Gastrocnemius medialis (tissue), 4 donors: Measurements from ENCODE around the gene LIN7A.

ENCODE experiments used
- POLR2A ChIP-seq, 2 donors: fragments of 450-650 bp; IDR thresholded peaks; one replicate each; pipeline ENCODE4 v1.6.1; 2017; ENCODE audit warnings: antibody characterized with exemption in 2 of 2, mild to moderate bottlenecking in 2 of 2, moderate library complexity in 2 of 2
- TF ChIP-seq, protein P1 (sequence below), 5 experiments: fragments of 450-650 bp in 3 of 5; fragments of 200-600 bp in 2 of 5; sonication (generic) in 2 of 5; IDR thresholded peaks in 4 of 5; conservative IDR thresholded peaks in 1 of 5; 1 replicate in 4 of 5; 2 replicates in 1 of 5; pipeline ENCODE4 v1.5.1; 2016 to 2019; ENCODE audit warnings: antibody characterized with exemption in 5 of 5, mild to moderate bottlenecking in 3 of 5, moderate library complexity in 3 of 5

GRCh38 chr12:80769553-80770140 lies 168.1 kb downstream of the LIN7A start:
- TF ChIP-seq POLR2A (IDR thresholded peaks at IDR 0.05): no peak
- TF ChIP-seq, protein P1, sequence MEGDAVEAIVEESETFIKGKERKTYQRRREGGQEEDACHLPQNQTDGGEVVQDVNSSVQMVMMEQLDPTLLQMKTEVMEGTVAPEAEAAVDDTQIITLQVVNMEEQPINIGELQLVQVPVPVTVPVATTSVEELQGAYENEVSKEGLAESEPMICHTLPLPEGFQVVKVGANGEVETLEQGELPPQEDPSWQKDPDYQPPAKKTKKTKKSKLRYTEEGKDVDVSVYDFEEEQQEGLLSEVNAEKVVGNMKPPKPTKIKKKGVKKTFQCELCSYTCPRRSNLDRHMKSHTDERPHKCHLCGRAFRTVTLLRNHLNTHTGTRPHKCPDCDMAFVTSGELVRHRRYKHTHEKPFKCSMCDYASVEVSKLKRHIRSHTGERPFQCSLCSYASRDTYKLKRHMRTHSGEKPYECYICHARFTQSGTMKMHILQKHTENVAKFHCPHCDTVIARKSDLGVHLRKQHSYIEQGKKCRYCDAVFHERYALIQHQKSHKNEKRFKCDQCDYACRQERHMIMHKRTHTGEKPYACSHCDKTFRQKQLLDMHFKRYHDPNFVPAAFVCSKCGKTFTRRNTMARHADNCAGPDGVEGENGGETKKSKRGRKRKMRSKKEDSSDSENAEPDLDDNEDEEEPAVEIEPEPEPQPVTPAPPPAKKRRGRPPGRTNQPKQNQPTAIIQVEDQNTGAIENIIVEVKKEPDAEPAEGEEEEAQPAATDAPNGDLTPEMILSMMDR (IDR thresholded peaks at IDR 0.05 in 4 of 5, conservative IDR thresholded peaks at IDR 0.05 in 1 of 5): no peak
